Uterine smooth muscle cell (primary cell): ENCODE results near the gene AMER2. TPM values are rescaled to one million over a fixed set of nuclear protein-coding genes. Genes with fewer than 3 reads are reported as not detected.

Source experiments
- total RNA-seq: library from RNA; depleted of rRNA; stranded (reverse); fragments of >200 nt; gene quantifications from 2 replicates; pipeline ENCODE4 v1.2.3, GENCODE V29; 2014

The AMER2 gene, protein sequence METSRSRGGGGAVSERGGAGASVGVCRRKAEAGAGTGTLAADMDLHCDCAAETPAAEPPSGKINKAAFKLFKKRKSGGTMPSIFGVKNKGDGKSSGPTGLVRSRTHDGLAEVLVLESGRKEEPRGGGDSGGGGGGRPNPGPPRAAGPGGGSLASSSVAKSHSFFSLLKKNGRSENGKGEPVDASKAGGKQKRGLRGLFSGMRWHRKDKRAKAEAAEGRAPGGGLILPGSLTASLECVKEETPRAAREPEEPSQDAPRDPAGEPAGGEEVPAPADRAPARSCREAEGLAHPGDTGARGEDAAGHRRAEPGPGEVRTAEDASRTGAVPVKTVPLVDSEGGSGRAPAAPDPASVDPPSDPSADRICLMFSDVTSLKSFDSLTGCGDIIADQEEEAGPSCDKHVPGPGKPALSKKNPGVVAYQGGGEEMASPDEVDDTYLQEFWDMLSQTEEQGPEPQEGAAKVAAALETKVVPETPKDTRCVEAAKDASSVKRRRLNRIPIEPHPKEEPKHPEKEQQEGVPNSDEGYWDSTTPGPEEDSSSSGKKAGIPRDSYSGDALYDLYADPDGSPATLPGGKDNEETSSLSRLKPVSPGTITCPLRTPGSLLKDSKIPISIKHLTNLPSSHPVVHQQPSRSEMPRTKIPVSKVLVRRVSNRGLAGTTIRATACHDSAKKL
- under 0.01 TPM in 1 of 2 replicates, not detected in the other for total RNA-seq

DNA sequence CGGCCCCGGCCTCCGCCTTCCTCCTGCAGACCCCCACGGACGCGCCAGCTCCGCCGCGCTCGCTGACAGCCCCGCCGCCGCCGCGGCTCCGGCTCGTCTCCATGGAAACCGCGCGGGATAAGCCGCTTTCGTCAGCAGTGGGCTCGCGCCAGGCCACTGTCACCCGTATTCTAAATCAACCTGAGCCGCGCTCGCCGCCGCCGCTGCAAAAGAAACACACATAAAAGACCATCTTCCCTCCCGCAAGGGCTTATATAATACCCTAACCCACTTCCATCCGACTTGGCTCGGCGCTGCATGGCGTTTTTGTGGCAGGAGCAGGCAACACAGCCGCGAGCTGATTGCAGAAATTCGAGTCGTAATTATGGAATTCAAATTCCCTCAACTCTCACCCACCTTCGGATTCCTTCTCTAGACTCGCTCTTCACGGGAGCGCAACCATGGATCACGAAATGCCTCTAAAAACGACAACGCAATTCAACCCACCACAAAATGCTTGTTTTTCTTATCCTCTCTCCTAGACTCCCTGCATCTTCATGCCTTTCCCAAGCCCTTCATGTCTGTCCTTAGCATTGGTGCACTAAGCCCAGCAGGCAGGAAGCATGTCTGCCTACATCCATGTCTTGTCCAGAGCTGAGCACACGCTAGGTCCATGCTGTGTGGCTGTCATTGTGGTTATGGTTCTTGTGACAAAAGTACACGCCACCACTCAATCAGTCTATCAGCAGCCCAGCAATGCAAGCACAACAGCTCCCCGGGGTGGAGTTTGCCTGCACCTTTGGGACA, at the start of gene AMER2:
Gene AMER2 (minus strand): TSS at position 772 of the 786 bp plus-strand sequence. CDS start 669 bp downstream, at position 103.

Other genes starting within 250 kb of the AMER2 start
- gene PABPC3, start 76.2 kb downstream of the AMER2 start, total RNA-seq: 0.11 and 0.37 TPM in 2 replicates
- 30.4 and 37.1 TPM in 2 replicates for gene MTMR6, start 115.2 kb upstream of the AMER2 start, total RNA-seq
- 74.4 and 97.4 TPM in 2 replicates for gene NUP58, start 129.3 kb upstream of the AMER2 start, total RNA-seq
- gene ATP8A2, start 199.7 kb upstream of the AMER2 start, total RNA-seq: 0.22 and 0.25 TPM in 2 replicates